ENCODE data around the gene ECHS1. TPM values are rescaled to one million over a fixed set of nuclear protein-coding genes. Genes with fewer than 3 reads are reported as not detected.

ECHS1 gene
- total and polyA plus RNA-seq, 2 experiments from 2014 or later: 82.2 to 150 TPM

DNA sequence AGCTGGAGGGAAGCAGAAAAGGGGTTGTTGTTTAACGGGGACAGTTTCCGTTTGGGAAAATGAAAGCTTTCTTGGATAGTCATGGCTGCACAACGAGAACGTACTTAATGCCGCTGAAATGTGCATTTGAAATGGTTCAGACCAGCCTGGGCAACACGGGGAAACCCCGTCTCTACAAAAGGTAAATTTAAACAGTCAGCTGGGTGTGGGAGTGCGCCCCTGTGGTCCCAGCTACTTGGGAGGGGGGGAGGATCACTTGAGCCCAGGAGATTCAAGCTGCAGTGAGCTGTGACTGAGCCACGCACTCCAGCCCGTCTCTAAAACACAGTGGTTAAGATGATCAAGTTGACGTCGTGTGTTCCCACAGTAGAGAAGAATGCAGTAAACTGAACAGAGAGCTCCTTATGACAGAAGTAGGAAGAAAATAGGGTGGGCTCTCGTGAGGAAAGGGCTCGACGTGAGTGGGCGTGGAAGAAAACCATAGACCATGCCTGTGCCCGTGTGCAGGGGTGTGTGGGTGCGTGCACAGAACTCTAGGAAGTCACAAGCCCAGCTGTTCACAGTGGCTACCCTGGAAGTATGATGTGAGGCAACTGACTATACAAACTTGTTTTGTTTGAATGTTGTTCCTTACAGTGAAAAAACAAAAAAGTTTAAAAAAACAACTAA is 11.2 kb downstream of the ECHS1 start:
- TF ChIP-seq EZH2 (IDR thresholded peaks at IDR 0.05; ENCODE audit: insufficient read depth, poor library complexity, severe bottlenecking) (no peak), EZH2phosphoT487 (IDR thresholded peaks at IDR 0.05; ENCODE audit: insufficient read depth, low read depth) (no peak)
- H3K79me2 ChIP-seq (ENCODE audit: insufficient read depth): no peaks in the 10 kb centered on the region
- H3K9ac ChIP-seq: no peak overlapping the region
- H3K4me1 ChIP-seq (ENCODE audit: insufficient read depth): no peaks in the 10 kb centered on the region
- H3K36me3 ChIP-seq (ENCODE audit: low read depth): peaks cover 1% of the 10 kb centered on the region; the same call in 1 of the 2 replicates
- in situ Hi-C loops (cut with MboI): no loop called here
- 76 to 80% methylated on average over 18 of the region's 18 CpGs for WGBS, 2 experiments (ENCODE audit: low coverage in 1 of 2, low lambda C conversion rate in 2 of 2, missing lambda C conversion rate in 2 of 2)
- no peak overlapping the region for H2AFZ ChIP-seq
- DNase-seq: no peak
- H3K9me2 ChIP-seq (ENCODE audit: insufficient read depth): no peaks in the 10 kb centered on the region
- H3K27ac ChIP-seq: no peak overlapping the region
- H3F3A ChIP-seq (ENCODE audit: insufficient read depth): 0 out of 2 replicates have a peak, but pooled peaks cover 3% of the 10 kb centered on the region
- no peaks in the 10 kb centered on the region for H3K27me3 ChIP-seq (replicated peaks; ENCODE audit: insufficient read depth)
- no peaks in the 10 kb centered on the region for H3K9me3 ChIP-seq (ENCODE audit: low read depth)
- H3K4me2 ChIP-seq (ENCODE audit: unreplicated experiment): no peak overlapping the region
- H4K20me1 ChIP-seq (ENCODE audit: insufficient read depth): no peaks in the 10 kb centered on the region
- no peak overlapping the region for H3K4me3 ChIP-seq

DNA sequence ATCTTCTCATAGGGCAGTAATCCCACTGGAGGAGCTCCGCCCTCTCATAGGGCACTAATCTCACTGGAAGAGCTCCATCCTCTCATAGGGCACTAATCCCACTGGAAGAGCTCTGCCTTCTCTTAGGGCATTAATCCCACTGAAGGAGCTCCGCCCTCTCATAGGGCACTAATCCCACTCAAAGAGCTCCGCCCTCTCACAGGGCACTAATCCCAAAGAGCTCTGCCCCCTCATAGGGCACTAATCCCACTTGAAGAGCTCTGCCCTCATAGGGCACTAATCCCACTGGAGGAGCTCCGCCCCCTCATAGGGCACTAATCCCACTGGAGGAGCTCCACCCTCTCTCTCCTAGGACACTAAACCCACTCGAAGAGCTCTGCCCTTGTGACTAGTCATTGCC is 11.9 kb downstream of the ECHS1 start:
- Histone ChIP-seq H3K9ac (no peak overlapping the region), H3K4me1 (ENCODE audit: insufficient read depth) (no peaks in the 10 kb centered on the region), H3K9me2 (ENCODE audit: insufficient read depth) (no peaks in the 10 kb centered on the region), H3K27ac (no peak overlapping the region), H3K27me3 (replicated peaks; ENCODE audit: insufficient read depth) (no peaks in the 10 kb centered on the region), H4K20me1 (ENCODE audit: insufficient read depth) (no peaks in the 10 kb centered on the region), H3F3A (ENCODE audit: insufficient read depth) (0 out of 2 replicates have a peak, but pooled peaks cover 3% of the 10 kb centered on the region), H3K4me2 (ENCODE audit: unreplicated experiment) (no peak overlapping the region), H3K4me3 (no peak overlapping the region), H3K79me2 (ENCODE audit: insufficient read depth) (no peaks in the 10 kb centered on the region), H3K9me3 (ENCODE audit: low read depth) (no peaks in the 10 kb centered on the region), H3K36me3 (ENCODE audit: low read depth) (no peaks in the 10 kb centered on the region; the same call in 1 of the 2 replicates), H2AFZ (no peak overlapping the region)
- in situ Hi-C loops (cut with MboI): no loop called here
- DNase-seq: no peak
- 79 to 86% methylated on average over 5 of the region's 5 CpGs for WGBS, 2 experiments (ENCODE audit: low coverage in 1 of 2, low lambda C conversion rate in 2 of 2, missing lambda C conversion rate in 2 of 2)
- no peak for TF ChIP-seq EZH2phosphoT487 (IDR thresholded peaks at IDR 0.05; ENCODE audit: insufficient read depth, low read depth)
- TF ChIP-seq EZH2 (IDR thresholded peaks at IDR 0.05; ENCODE audit: insufficient read depth, poor library complexity, severe bottlenecking): no peak

DNA sequence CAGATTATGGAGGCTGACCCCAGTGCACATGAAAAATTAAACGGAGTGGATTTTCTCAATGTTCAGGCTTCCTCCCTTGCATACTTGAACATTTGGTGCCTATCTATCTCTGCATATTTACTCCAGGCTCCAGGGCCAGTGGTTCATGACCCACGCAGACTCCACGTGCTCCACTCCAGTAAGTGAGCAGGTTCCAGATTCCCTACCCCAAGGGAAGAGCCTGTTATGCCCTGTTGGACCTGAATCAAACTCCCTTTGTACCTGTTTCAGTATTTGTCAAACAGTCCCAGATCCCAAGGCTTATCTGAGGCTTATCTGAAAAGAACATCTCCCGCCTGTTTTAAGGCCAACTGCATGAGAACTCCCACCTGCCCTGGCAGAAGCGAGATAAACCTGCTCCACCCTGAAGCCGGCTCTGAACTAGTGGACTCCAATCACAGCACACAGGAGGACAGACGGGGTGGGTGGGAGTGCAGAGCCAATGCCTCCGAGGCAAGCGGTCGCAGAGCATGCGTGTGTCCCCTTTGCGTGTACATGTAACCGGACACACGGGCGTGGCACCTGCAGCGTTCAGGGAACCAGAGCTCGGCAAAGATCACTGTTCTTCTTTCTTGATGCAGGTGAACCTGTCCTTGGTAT is 13.1 kb downstream of the ECHS1 start:
- 88 to 89% methylated on average over 17 of the region's 17 CpGs for WGBS, 2 experiments (ENCODE audit: low coverage in 1 of 2, low lambda C conversion rate in 2 of 2, missing lambda C conversion rate in 2 of 2)
- DNase-seq: no peak
- no peak overlapping the region for H3K4me2 ChIP-seq (ENCODE audit: unreplicated experiment)
- H3K9me2 ChIP-seq (ENCODE audit: insufficient read depth): no peaks in the 10 kb centered on the region
- H3F3A ChIP-seq (ENCODE audit: insufficient read depth): 0 out of 2 replicates have a peak, but pooled peaks cover 3% of the 10 kb centered on the region
- in situ Hi-C loops (cut with MboI): no loop called here
- H3K36me3 ChIP-seq (ENCODE audit: low read depth): no peaks in the 10 kb centered on the region
- H3K27me3 ChIP-seq (replicated peaks; ENCODE audit: insufficient read depth): no peaks in the 10 kb centered on the region
- H3K79me2 ChIP-seq (ENCODE audit: insufficient read depth): no peaks in the 10 kb centered on the region
- H3K27ac ChIP-seq: no peak overlapping the region
- H3K4me3 ChIP-seq: no peak overlapping the region
- no peak for TF ChIP-seq EZH2phosphoT487 (IDR thresholded peaks at IDR 0.05; ENCODE audit: insufficient read depth, low read depth)
- H3K9me3 ChIP-seq (ENCODE audit: low read depth): no peaks in the 10 kb centered on the region
- no peaks in the 10 kb centered on the region for H4K20me1 ChIP-seq (ENCODE audit: insufficient read depth)
- no peaks in the 10 kb centered on the region for H3K4me1 ChIP-seq (ENCODE audit: insufficient read depth)
- no peak overlapping the region for H2AFZ ChIP-seq
- no peak overlapping the region for H3K9ac ChIP-seq

DNA sequence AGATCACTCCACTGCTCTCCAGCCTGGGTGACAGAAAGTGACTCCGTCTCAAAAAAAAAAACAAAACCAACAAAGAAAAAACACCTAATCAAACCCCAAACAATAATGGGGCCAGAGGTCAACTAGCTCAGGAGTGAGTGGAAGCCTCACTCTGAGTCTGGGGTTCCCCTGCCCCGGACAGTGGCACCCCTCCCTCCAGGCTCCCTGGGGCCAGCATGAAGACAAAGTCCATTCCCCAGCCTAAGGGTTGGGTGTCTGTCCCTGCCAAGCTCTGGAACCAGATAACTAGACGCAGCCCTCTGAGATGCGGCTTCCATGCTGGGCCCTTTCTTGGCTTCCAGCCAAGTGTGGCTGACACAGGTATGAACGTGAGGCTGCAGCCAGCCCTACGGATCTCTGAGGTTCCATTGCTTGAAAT is 13.6 kb downstream of the ECHS1 start:
- no peaks in the 10 kb centered on the region for H3K27me3 ChIP-seq (replicated peaks; ENCODE audit: insufficient read depth)
- H2AFZ ChIP-seq: no peak overlapping the region
- no peak overlapping the region for H3K27ac ChIP-seq
- H3K4me1 ChIP-seq (ENCODE audit: insufficient read depth): no peaks in the 10 kb centered on the region
- no peak overlapping the region for H3K9ac ChIP-seq
- no peak for TF ChIP-seq EZH2phosphoT487 (IDR thresholded peaks at IDR 0.05; ENCODE audit: insufficient read depth, low read depth)
- TF ChIP-seq EZH2 (IDR thresholded peaks at IDR 0.05; ENCODE audit: insufficient read depth, poor library complexity, severe bottlenecking): no peak
- no peaks in the 10 kb centered on the region for H3K79me2 ChIP-seq (ENCODE audit: insufficient read depth)
- no peaks in the 10 kb centered on the region for H4K20me1 ChIP-seq (ENCODE audit: insufficient read depth)
- WGBS, 2 experiments (ENCODE audit: low coverage in 1 of 2, low lambda C conversion rate in 2 of 2, missing lambda C conversion rate in 2 of 2): 48 to 58% methylated on average over 5 to 6 of the region's 6 CpGs
- no peak overlapping the region for H3K4me3 ChIP-seq
- no peak overlapping the region for H3K4me2 ChIP-seq (ENCODE audit: unreplicated experiment)
- no peak for DNase-seq
- H3K36me3 ChIP-seq (ENCODE audit: low read depth): no peaks in the 10 kb centered on the region
- in situ Hi-C loops (cut with MboI): no loop called here
- 0 out of 2 replicates have a peak, but pooled peaks cover 3% of the 10 kb centered on the region for H3F3A ChIP-seq (ENCODE audit: insufficient read depth)
- no peaks in the 10 kb centered on the region for H3K9me3 ChIP-seq (ENCODE audit: low read depth)
- H3K9me2 ChIP-seq (ENCODE audit: insufficient read depth): no peaks in the 10 kb centered on the region

Data from GM23248 (cell line).